ENCODE measurements around the gene RAB43.
"Not testable (repeated sequence)": the region's sequence is repeated elsewhere in the genome, so short reads cannot be mapped to it uniquely, and the experiment has no call there.

- not testable (repeated sequence) for TF ChIP-seq CTCF (IDR thresholded peaks at IDR 0.05; ENCODE audit: low read length); EZH2 (IDR thresholded peaks at IDR 0.05; ENCODE audit: borderline replicate concordance, low read length)
Observed at GRCh38 chr3:129088312-129088711, 33.3 kb downstream of the RAB43 start.

Measured in OCI-LY1 (cell line).